Pancreas (tissue), 10 donors: ENCODE data around the gene POMGNT1. TPM values are rescaled to one million over a fixed set of nuclear protein-coding genes. Genes with fewer than 3 reads are reported as not detected.

Experiments
- ATAC-seq, 4 donors: fragments of 200-7000 bp; cut with Tn5 transposase; one replicate each; pipeline versions ENCODE4 v1.8.0 to v1.9.1; 2020; ENCODE audit warnings: mild to moderate bottlenecking in 4 of 4, moderate library complexity in 4 of 4
- DNase-seq, 6 donors: peaks; one replicate each; pipeline ENCODE4 v3.0.0-alpha.2; 2020
- FAIRE-seq: peaks from 2 replicates; lab custom pipeline; 2012; peaks lifted over from hg19 to GRCh38; lab: Jason Lieb, UNC
- H3K27ac ChIP-seq, 4 donors: fragments of 200-600 bp; sonication (generic); 1 replicate in 3 of 4; 2 replicates in 1 of 4; pipeline versions ENCODE4 v1.5.0 to v1.8.0; 2020
- H3K27me3 ChIP-seq, 4 donors: fragments of 200-600 bp; one replicate each; pipeline ENCODE4 v1.8.0; 2021
- H3K36me3 ChIP-seq, 3 donors: fragments of 200-600 bp; sonication (generic) in 1 of 3; one replicate each; pipeline versions ENCODE4 v1.5.0 to v1.8.0; 2020 to 2021
- H3K4me1 ChIP-seq, 3 donors: fragments of 200-600 bp; one replicate each; pipeline ENCODE4 v1.8.0; 2021
- H3K4me3 ChIP-seq, 4 donors: fragments of 200-600 bp; sonication (generic) in 2 of 4; one replicate each; pipeline versions ENCODE4 v1.5.0 to v1.8.0; 2020 to 2021
- H3K9me3 ChIP-seq, 4 donors: fragments of 200-600 bp; one replicate each; pipeline ENCODE4 v1.8.0; 2021
- CTCF ChIP-seq, 4 donors: fragments of 200-600 bp; sonication (generic) in 3 of 4; IDR thresholded peaks; one replicate each; pipeline versions ENCODE4 v1.5.0 to v1.8.0; 2021; ENCODE audit warnings: antibody characterized with exemption in 4 of 4
- WGBS, 2 donors: extraction: QIAGEN DNeasy Blood & Tissue Kit; methylation state at CpG; one replicate each; pipeline ENCODE4 v1.1.7; 2013; 5-methylcytosine and 5-hydroxymethylcytosine counted together
- intact Hi-C, 3 donors: fragments of 100-400 bp; cut with DNase I; formaldehyde crosslinking; loops; one replicate each; pipeline versions ENCODE4 v1.11.1 to v1.14.2; 2022
- polyA plus RNA-seq, 2 donors: library from polyadenylated mRNA; stranded (reverse); fragments of 200-250 nt; gene quantifications; one replicate each; pipeline ENCODE4 v1.2.3, GENCODE V29; 2013
- total RNA-seq, 6 donors: library from RNA; stranded (reverse); fragmentation: NEBNext Ultra II Directional in 4 of 6; extraction: Animal tissue kit (Norgen Biotek cat#: 25700) in 4 of 6; gene quantifications; one replicate each; pipeline versions ENCODE4 v1.2.1 to v1.2.4, GENCODE V29; 2021 to 2023
- donor health status: healthy with polysubstance abuse.
- donor health status: DM: no; HTN: no; CAD: no; lungs with moderate emphysema.
- donor health status: DM: no; HTN: no; CAD: no.
- donor health status: control.
- donor health status: control.
- donor health status: Bipolar disorder and iron deficiency.
- donor health status: DM: yes; HTN: yes; CAD: no.
- donor health status: DM: no; HTN: no; CAD: no.
- donor health status: DM: no; HTN: no; CAD: no.
- donor health status: DM: yes; HTN: yes; CAD: no.

The POMGNT1 gene
- total and polyA plus RNA-seq, 8 donors, result 23.5 to 59.2 (median 36.1) TPM

- TF ChIP-seq CTCF (IDR thresholded peaks at IDR 0.05), result no peak
- no peaks in the 10 kb centered on the region for H3K9me3 ChIP-seq
- WGBS, 2 donors, result 82 to 92% methylated on average over 13 of the region's 13 CpGs
- DNase-seq (no peak), FAIRE-seq (no peak), ATAC-seq (no peak)
- no peak overlapping the region for H3K27ac ChIP-seq
- intact Hi-C loops, result no loop called here
- no peaks in the 10 kb centered on the region for H3K4me1 ChIP-seq
- no peak overlapping the region for H3K4me3 ChIP-seq
- H3K27me3 ChIP-seq, result no peaks in the 10 kb centered on the region
- H3K36me3 ChIP-seq, result no peaks in the 10 kb centered on the region
These were observed 39.6 kb downstream of the POMGNT1 start for GRCh38 chr1:46158312-46159281.

GRCh38 chr1:46157916-46158311 lies 40.3 kb downstream of the POMGNT1 start:
- DNase-seq, result no peak
- no peaks in the 10 kb centered on the region for H3K9me3 ChIP-seq
- intact Hi-C loops, result no loop called here
- H3K4me1 ChIP-seq, result no peaks in the 10 kb centered on the region
- no peak for TF ChIP-seq CTCF (IDR thresholded peaks at IDR 0.05)
- no peak for FAIRE-seq
- no peaks in the 10 kb centered on the region for H3K27me3 ChIP-seq
- no peak overlapping the region for H3K27ac ChIP-seq
- ATAC-seq, result no peak
- no peak overlapping the region for H3K4me3 ChIP-seq
- no peaks in the 10 kb centered on the region for H3K36me3 ChIP-seq
- WGBS, 2 donors, result 83 to 94% methylated on average over 1 of the region's 1 CpG

DNA sequence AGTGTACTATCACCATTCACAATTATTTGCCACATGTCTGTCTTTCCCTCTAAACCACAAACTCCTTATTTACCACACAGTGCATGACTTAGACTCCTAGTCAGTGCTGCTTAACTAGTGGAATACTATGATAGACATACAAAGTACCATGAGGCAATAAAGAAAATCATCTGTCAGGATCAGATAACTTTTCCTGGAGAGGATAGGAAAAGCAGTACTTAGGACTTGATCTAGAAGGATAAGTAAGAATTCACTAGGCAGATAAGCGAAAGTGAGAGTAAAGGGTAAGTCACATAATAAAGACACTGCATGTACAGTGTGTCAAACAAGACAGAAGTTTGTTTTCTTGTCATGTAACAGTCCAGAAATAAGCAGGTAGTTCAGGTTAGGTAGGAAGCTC lies 44.5 kb downstream of the POMGNT1 start:
- no peak for FAIRE-seq
- 95 to 97% methylated on average over 1 of the region's 1 CpG for WGBS, 2 donors
- no peak for DNase-seq
- Histone ChIP-seq H3K36me3 (no peaks in the 10 kb centered on the region), H3K27ac (no peak overlapping the region), H3K4me3 (no peak overlapping the region), H3K4me1 (no peaks in the 10 kb centered on the region), H3K9me3 (no peaks in the 10 kb centered on the region), H3K27me3 (no peaks in the 10 kb centered on the region)
- no peak for TF ChIP-seq CTCF (IDR thresholded peaks at IDR 0.05)
- ATAC-seq, result no peak
- intact Hi-C loops, result no loop called here

- Histone ChIP-seq H3K4me3 (no peak overlapping the region), H3K4me1 (no peaks in the 10 kb centered on the region), H3K36me3 (no peaks in the 10 kb centered on the region), H3K9me3 (no peaks in the 10 kb centered on the region), H3K27ac (no peak overlapping the region), H3K27me3 (no peaks in the 10 kb centered on the region)
- no peak for DNase-seq
- no peak for ATAC-seq
- no peak for TF ChIP-seq CTCF (IDR thresholded peaks at IDR 0.05)
- intact Hi-C loops, result no loop called here
- FAIRE-seq, result no peak
- 96 to 100% methylated on average over 1 of the region's 1 CpG for WGBS, 2 donors
These were observed 45.0 kb downstream of the POMGNT1 start for GRCh38 chr1:46153228-46153627.

DNA sequence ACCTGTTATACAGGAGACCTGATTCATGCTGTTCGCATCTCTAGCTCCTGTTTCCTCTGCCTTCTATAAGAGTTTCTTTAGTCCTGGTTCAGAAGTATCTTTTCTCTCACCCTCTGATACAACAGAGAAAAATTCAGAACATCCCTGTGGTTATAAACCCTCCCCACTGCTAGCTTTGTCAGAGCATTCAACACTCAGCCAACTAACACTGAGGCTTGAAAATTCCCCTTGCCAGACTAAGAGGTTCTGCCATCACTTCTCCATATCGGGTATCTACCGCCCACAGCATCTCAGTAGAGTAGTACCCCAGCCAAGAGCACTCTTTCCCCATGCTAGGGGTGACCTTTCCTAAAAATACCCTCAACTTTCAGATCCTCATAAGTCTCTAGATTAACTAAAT lies 46.2 kb downstream of the POMGNT1 start:
- Histone ChIP-seq H3K4me1 (no peaks in the 10 kb centered on the region), H3K27me3 (no peaks in the 10 kb centered on the region), H3K36me3 (no peaks in the 10 kb centered on the region), H3K27ac (no peak overlapping the region), H3K9me3 (no peaks in the 10 kb centered on the region), H3K4me3 (no peak overlapping the region)
- WGBS, 2 donors, result 94 to 97% methylated on average over 3 of the region's 3 CpGs
- no peak for DNase-seq
- no peak for TF ChIP-seq CTCF (IDR thresholded peaks at IDR 0.05)
- intact Hi-C loops, result no loop called here
- no peak for FAIRE-seq
- no peak for ATAC-seq
